ENCODE measurements around the gene PLCG1.
"Not testable (repeated sequence)": the region's sequence is repeated elsewhere in the genome, so short reads cannot be mapped to it uniquely, and the experiment has no call there.

The PLCG1 gene

GRCh38 chr20:41116282-41116956 is 20.9 kb upstream of the PLCG1 start:
- no peak for DNase-seq (ENCODE audit: low spot score in 2 of 2)
- H3K9me3 Mint-ChIP-seq = no peaks in the 10 kb centered on the region
- peaks cover 22% of the 10 kb centered on the region for H3K36me3 Mint-ChIP-seq
- H3K4me3 Mint-ChIP-seq = no peak overlapping the region
- no peaks in the 10 kb centered on the region for H3K4me1 Mint-ChIP-seq
- H3K27me3 Mint-ChIP-seq = no peaks in the 10 kb centered on the region
- no peak overlapping the region for H3K27ac Mint-ChIP-seq
- no peak for ATAC-seq (ENCODE audit: low read depth)

GRCh38 chr20:41118159-41118558 is 19.2 kb upstream of the PLCG1 start:
- H3K27ac Mint-ChIP-seq; H3K4me3 Mint-ChIP-seq; ATAC-seq (ENCODE audit: low read depth); H3K27me3 Mint-ChIP-seq; H3K9me3 Mint-ChIP-seq; H3K4me1 Mint-ChIP-seq; DNase-seq (ENCODE audit: low spot score in 2 of 2): not testable (repeated sequence)
- H3K36me3 Mint-ChIP-seq = peaks cover 34% of the 10 kb centered on the region

- no peaks in the 10 kb centered on the region for H3K4me1 Mint-ChIP-seq
- no peaks in the 10 kb centered on the region for H3K27me3 Mint-ChIP-seq
- no peak overlapping the region for H3K27ac Mint-ChIP-seq
- H3K36me3 Mint-ChIP-seq = peaks cover 34% of the 10 kb centered on the region
- no peak overlapping the region for H3K4me3 Mint-ChIP-seq
- ATAC-seq (ENCODE audit: low read depth) = no peak
- no peak for DNase-seq (ENCODE audit: low spot score in 2 of 2)
- no peaks in the 10 kb centered on the region for H3K9me3 Mint-ChIP-seq
Observed at GRCh38 chr20:41118632-41119031, 18.7 kb upstream of the PLCG1 start.

GRCh38 chr20:41119614-41120561 is 17.5 kb upstream of the PLCG1 start:
- no peak overlapping the region for H3K27ac Mint-ChIP-seq
- H3K27me3 Mint-ChIP-seq = no peaks in the 10 kb centered on the region
- ATAC-seq (ENCODE audit: low read depth) (no peak), DNase-seq (ENCODE audit: low spot score in 2 of 2) (no peak)
- no peaks in the 10 kb centered on the region for H3K9me3 Mint-ChIP-seq
- H3K36me3 Mint-ChIP-seq = peaks cover 31% of the 10 kb centered on the region
- H3K4me1 Mint-ChIP-seq = no peaks in the 10 kb centered on the region
- no peak overlapping the region for H3K4me3 Mint-ChIP-seq

- Mint-ChIP-seq H3K4me1 (no peaks in the 10 kb centered on the region), H3K27me3 (no peaks in the 10 kb centered on the region), H3K27ac (peak overlapping the region; percentile 70), H3K4me3 (no peak overlapping the region), H3K36me3 (peaks cover 35% of the 10 kb centered on the region), H3K9me3 (no peaks in the 10 kb centered on the region)
- ATAC-seq (ENCODE audit: low read depth) (no peak), DNase-seq (ENCODE audit: low spot score in 2 of 2) (no peak)
Observed at GRCh38 chr20:41121399-41121798, 15.9 kb upstream of the PLCG1 start.

GRCh38 chr20:41123631-41124030 is 13.7 kb upstream of the PLCG1 start:
- DNase-seq (ENCODE audit: low spot score in 2 of 2) (no peak), ATAC-seq (ENCODE audit: low read depth) (no peak)
- Mint-ChIP-seq H3K27ac (no peak overlapping the region), H3K36me3 (peaks cover 31% of the 10 kb centered on the region), H3K27me3 (no peaks in the 10 kb centered on the region), H3K4me1 (no peaks in the 10 kb centered on the region), H3K9me3 (no peaks in the 10 kb centered on the region), H3K4me3 (no peak overlapping the region)

- Mint-ChIP-seq H3K4me1 (no peaks in the 10 kb centered on the region), H3K27me3 (no peaks in the 10 kb centered on the region), H3K36me3 (peaks cover 29% of the 10 kb centered on the region), H3K4me3 (no peak overlapping the region), H3K27ac (no peak overlapping the region), H3K9me3 (no peaks in the 10 kb centered on the region)
- no peak for ATAC-seq (ENCODE audit: low read depth)
- no peak for DNase-seq (ENCODE audit: low spot score in 2 of 2)
Observed at GRCh38 chr20:41124451-41125094, 12.8 kb upstream of the PLCG1 start.

GRCh38 chr20:41125530-41126457 is 11.5 kb upstream of the PLCG1 start:
- H3K9me3 Mint-ChIP-seq = no peaks in the 10 kb centered on the region
- H3K4me3 Mint-ChIP-seq = no peak overlapping the region
- no peaks in the 10 kb centered on the region for H3K27me3 Mint-ChIP-seq
- ATAC-seq (ENCODE audit: low read depth) (no peak), DNase-seq (ENCODE audit: low spot score in 2 of 2) (no peak)
- H3K27ac Mint-ChIP-seq = peak overlapping the region; percentile 35
- H3K36me3 Mint-ChIP-seq = peaks cover 29% of the 10 kb centered on the region
- no peaks in the 10 kb centered on the region for H3K4me1 Mint-ChIP-seq

GRCh38 chr20:41126719-41127118 is 10.6 kb upstream of the PLCG1 start:
- ATAC-seq (ENCODE audit: low read depth) (no peak), DNase-seq (ENCODE audit: low spot score in 2 of 2) (no peak)
- peak overlapping the region; percentile 0 for H3K27ac Mint-ChIP-seq
- no peaks in the 10 kb centered on the region for H3K9me3 Mint-ChIP-seq
- H3K36me3 Mint-ChIP-seq = peaks cover 25% of the 10 kb centered on the region
- peaks cover 2% of the 10 kb centered on the region for H3K4me1 Mint-ChIP-seq
- no peaks in the 10 kb centered on the region for H3K27me3 Mint-ChIP-seq
- no peak overlapping the region for H3K4me3 Mint-ChIP-seq

GRCh38 chr20:41128317-41128716 is 9.0 kb upstream of the PLCG1 start:
- H3K36me3 Mint-ChIP-seq = peaks cover 15% of the 10 kb centered on the region
- not testable (repeated sequence) for H3K4me3 Mint-ChIP-seq; H3K9me3 Mint-ChIP-seq; H3K27me3 Mint-ChIP-seq; H3K4me1 Mint-ChIP-seq; H3K27ac Mint-ChIP-seq; ATAC-seq (ENCODE audit: low read depth); DNase-seq (ENCODE audit: low spot score in 2 of 2)

- Mint-ChIP-seq H3K4me3 (no peak overlapping the region), H3K27ac (no peak overlapping the region), H3K27me3 (no peaks in the 10 kb centered on the region), H3K36me3 (peaks cover 3% of the 10 kb centered on the region), H3K4me1 (peaks cover 21% of the 10 kb centered on the region), H3K9me3 (no peaks in the 10 kb centered on the region)
- ATAC-seq (ENCODE audit: low read depth) (no peak), DNase-seq (ENCODE audit: low spot score in 2 of 2) (no peak)
Observed at GRCh38 chr20:41131594-41132387, 5.6 kb upstream of the PLCG1 start.

GRCh38 chr20:41132388-41132775 is 5.0 kb upstream of the PLCG1 start:
- H3K27me3 Mint-ChIP-seq; ATAC-seq (ENCODE audit: low read depth); H3K36me3 Mint-ChIP-seq; DNase-seq (ENCODE audit: low spot score in 2 of 2); H3K4me3 Mint-ChIP-seq; H3K27ac Mint-ChIP-seq; H3K9me3 Mint-ChIP-seq: not testable (repeated sequence)
- H3K4me1 Mint-ChIP-seq = peaks cover 21% of the 10 kb centered on the region

Measured in memory B cell (primary cell).